ENCODE results near the gene CSGALNACT2.
"Not testable (repeated sequence)": the region's sequence is repeated elsewhere in the genome, so short reads cannot be mapped to it uniquely, and the experiment has no call there.

The CSGALNACT2 gene

DNA sequence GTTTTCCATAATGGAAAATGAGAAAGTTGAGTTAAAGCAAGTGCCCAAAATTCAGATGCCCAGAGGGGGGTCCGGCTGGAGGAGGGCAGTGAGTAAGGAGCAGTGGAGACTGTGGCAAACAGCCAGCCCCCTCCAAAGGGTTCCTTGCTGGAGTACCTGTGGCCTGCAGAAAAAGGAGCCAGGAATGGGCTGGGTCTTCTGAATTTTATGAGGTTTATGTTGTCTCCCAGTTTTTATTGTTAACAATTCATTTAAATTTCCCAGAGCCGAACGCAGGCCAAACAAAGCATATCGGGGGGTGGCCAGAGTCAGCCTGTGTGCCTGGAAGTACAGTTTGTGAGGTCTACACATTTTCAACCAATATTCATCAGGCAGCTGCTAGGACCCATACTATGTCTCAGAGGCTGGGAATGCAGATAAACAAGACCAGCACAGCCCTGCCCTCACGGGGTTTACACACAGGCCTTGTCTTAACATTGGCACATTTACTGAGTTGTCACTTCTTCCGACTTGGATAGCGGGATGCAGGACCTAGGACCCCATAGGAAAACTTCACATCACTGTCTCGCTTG lies 12.9 kb upstream of the CSGALNACT2 start:
- no peak for DNase-seq

GRCh38 chr10:43125881-43126731 lies 12.1 kb upstream of the CSGALNACT2 start:
- DNase-seq: no peak

DNA sequence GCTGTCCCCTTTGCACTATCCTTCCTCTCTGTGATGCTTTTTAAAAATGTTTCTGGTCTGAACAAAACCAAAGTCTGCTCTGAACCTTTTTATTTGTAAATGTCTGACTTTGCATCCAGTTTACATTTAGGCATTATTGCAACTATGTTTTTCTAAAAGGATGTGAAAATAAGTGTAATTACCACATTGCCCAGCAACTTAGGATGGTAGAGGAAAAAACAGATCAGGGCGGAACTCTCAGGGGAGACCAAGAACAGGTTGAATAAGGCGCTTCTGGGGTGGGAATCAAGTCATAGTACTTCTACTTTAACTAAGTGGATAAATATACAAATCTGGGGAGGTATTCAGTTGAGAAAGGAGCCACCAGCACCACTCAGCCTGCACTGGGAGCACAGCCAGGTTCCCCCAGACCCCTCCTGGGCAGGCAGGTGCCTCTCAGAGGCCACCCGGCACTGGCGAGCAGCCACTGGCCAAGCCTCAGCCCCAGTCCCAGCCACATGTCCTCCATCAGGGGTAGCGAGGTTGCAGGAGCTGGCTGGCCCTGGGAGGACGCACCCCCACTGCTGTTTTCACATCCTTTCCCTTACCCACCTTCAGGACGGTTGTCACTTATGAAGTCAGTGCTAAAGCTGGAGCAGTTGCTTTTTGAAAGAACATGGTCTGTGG lies 11.4 kb upstream of the CSGALNACT2 start:
- no peak for DNase-seq

- no peak for DNase-seq
Measured at GRCh38 chr10:43127442-43127841, 10.8 kb upstream of the CSGALNACT2 start.

- DNase-seq: no peak
Measured at GRCh38 chr10:43128331-43128730, 9.9 kb upstream of the CSGALNACT2 start.

GRCh38 chr10:43128958-43129706 lies 9.1 kb upstream of the CSGALNACT2 start:
- no peak for DNase-seq

DNA sequence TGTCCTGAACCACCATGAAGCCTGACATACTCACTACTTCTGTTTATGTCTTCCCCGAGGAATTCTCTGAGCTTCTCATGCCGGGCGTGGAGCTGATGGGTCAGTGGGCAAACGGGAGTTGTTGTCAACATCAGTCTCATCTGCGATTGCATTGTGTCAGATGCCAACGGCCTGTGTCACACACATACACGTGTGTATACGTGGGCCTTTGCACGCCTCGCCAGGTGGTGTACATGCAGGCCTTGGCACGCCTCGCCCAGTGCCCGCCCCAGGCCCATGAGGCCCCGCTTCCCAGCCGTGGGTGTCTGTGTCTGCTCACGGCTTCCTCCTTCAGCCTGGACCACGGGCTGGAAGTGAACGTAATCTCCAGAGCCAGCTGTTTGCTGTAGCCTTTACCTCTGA lies 7.5 kb upstream of the CSGALNACT2 start:
- DNase-seq: no peak

GRCh38 chr10:43131256-43131655 lies 7.0 kb upstream of the CSGALNACT2 start:
- DNase-seq: no peak

GRCh38 chr10:43131906-43132305 lies 6.3 kb upstream of the CSGALNACT2 start:
- DNase-seq: no peak

GRCh38 chr10:43132867-43133787 lies 5.1 kb upstream of the CSGALNACT2 start:
- no peak for DNase-seq

GRCh38 chr10:43134126-43134905 lies 3.9 kb upstream of the CSGALNACT2 start:
- no peak for DNase-seq

DNA sequence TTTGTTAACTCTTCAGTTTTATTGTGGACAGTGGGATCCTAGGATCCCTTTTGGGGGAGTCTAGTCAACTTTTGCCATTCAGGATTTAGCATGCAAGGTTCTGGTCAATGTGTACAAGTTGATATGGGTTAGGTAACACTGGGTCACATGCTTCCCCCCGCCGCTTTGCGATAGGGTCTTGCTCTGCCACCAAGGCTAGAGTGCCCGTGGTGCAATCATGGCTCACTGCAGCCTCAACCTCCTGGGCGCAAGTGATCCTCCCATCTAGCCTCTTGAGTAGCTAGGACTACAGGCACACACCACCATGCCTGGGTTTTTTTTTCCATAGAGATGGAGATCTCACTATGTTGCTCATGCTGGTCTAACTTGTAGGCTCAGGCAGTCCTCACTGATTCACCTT lies 3.2 kb upstream of the CSGALNACT2 start:
- DNase-seq: no peak

DNA sequence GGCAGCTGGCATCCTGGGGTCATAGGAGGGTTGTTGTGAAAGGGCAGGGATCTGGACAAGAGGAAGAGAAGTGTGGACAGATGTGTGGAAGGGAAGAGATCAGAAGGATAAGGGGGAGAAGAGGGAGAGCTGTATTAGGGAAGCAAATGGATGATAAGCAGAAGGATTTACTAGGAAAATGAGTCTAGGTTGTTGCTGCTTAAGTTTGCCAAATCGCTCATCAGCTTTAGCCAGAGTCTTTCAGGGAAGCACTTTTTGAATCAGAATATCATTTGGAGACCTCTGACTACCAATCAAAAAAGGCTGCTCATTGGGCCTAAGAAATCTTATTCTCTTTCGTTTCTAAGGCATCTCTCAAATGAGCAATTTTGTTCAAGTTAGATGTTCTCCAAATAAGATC lies 2.6 kb upstream of the CSGALNACT2 start:
- DNase-seq: no peak

DNA sequence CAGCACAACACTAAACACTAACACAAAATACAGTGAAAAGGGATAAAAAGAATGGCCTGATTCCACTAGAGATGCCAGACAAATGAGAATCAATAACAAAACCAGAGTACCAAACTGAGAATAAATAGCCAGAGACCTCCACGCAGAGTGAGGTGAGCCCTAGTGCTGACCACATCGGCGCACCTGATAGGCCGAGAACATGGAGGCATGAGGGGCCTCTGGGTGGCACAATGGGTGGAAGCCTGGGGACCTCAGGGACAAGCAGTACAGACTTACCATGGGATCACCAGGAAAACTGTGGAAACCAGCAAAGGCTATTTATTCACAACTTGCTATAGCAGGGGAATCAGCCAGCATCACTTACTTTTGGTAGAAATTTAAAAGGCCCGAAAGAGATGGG lies 1.8 kb upstream of the CSGALNACT2 start:
- DNase-seq: no peak

- no peak for DNase-seq
Measured at GRCh38 chr10:43136995-43137716, 1.1 kb upstream of the CSGALNACT2 start.

DNA sequence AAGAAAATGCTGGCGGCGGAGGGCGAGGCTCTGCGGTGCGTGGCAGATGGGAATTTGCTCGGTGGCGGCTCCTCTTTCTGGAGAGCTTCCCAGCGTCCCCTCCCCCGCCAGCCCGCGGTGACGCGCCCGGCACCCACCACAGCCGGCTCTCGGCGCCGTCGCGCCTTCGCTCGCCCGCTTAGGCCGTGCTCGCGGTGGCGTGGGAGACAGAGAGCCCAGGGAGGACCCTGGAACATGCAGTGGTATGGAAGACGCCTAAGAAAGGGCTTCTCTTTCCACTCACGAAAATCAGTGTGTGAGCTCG lies 576 bp upstream of the CSGALNACT2 start:
- peak; percentile 32 to 49 for DNase-seq

GRCh38 chr10:43138757-43139241 lies 554 bp downstream of the CSGALNACT2 start:
- peak; percentile 35 to 53 for DNase-seq

DNA sequence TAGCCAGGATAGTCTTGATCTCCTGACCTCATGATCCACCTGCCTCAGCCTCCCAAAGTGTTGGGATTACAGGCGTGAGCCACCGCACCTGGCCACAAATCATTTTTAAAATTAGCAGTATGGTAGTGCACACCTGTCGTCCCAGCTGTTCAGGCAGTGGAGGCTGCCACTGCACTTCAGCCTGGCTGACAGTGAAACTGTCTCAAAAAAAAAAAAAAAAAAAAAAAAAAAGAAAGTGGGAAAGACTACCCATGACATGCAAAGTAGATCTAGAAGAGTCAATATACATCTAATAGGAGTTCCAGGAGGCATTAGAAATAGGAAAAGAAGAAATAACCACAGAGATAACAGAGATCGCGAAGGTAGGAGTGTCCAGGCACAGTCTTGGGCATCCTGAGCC lies 3.2 kb downstream of the CSGALNACT2 start:
- no peak for DNase-seq

DNA sequence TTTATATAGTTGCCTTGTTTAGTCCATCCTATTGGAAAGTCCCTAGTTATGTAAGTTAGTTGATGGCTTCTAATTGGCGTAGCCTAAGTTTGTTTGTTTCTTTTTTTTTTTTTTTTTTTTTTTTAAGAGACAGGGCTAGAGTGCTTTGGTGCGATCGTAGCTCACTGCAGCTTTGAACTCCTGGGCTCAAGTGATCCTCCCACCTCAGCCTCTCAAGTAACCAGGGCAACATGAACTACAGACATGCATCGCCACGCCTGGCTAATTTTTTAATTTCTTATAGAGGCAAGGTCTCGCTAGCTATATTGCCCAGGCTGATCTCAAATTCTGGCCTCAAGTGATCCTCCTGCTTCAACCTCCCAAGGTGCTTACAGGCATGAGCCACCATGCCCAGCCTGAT lies 7.1 kb downstream of the CSGALNACT2 start:
- DNase-seq: no peak

DNA sequence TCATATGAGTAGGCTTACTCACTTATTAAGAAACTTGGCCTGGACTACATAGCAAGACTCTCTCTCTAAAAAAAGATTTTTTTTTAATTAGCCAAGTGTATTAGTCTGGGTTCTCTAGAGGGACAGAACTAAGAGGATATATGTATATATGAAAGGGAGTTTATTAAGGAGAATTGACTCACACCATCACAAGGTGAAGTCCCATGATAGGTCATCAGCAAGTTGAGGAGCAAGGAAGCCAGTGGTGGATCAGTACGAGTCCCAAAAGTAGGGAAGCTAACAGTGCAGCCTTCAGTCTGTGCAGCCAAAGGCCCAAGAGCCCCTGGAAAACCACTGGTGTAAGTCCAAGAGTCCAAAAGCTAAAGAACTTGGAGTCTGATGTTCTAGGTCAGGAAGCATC lies 7.7 kb downstream of the CSGALNACT2 start:
- not testable (repeated sequence) for DNase-seq

- DNase-seq: no peak
Measured at GRCh38 chr10:43151371-43151770, 13.1 kb downstream of the CSGALNACT2 start.

Measured in stimulated activated CD4-positive, alpha-beta T cell treated with anti-CD3 and anti-CD28 coated beads, Interleukin-4, amount 100 ng/mL, for 4 hours (primary cell).